Vagina (tissue), 2 donors: ENCODE results near the gene ARAF.

ENCODE experiments used
- POLR2A ChIP-seq, 2 donors: fragments of 450-650 bp; IDR thresholded peaks; one replicate each; pipeline ENCODE4 v1.6.1; 2017; ENCODE audit warnings: antibody characterized with exemption in 2 of 2, mild to moderate bottlenecking in 2 of 2, moderate library complexity in 2 of 2
- POLR2AphosphoS5 ChIP-seq, 2 donors: sonication (generic); formaldehyde crosslinking; IDR thresholded peaks; one replicate each; pipeline ENCODE4 v1.9.0; 2017; ENCODE audit warnings: antibody characterized with exemption in 2 of 2, mild to moderate bottlenecking in 2 of 2, low read depth in 1 of 2; ENCODE audit not compliant: insufficient read depth in 1 of 2
- TF ChIP-seq, protein P1 (sequence below), 3 experiments: fragments of 450-650 bp in 2 of 3; fragments of 200-600 bp in 1 of 3; sonication (generic) in 1 of 3; IDR thresholded peaks; one replicate each; pipeline ENCODE4 v1.5.1; 2017 to 2019; ENCODE audit warnings: antibody characterized with exemption in 3 of 3, mild to moderate bottlenecking in 2 of 3, moderate library complexity in 2 of 3

GRCh38 chrX:47593522-47593921, 32.5 kb downstream of the ARAF start:
- TF ChIP-seq, protein P1, sequence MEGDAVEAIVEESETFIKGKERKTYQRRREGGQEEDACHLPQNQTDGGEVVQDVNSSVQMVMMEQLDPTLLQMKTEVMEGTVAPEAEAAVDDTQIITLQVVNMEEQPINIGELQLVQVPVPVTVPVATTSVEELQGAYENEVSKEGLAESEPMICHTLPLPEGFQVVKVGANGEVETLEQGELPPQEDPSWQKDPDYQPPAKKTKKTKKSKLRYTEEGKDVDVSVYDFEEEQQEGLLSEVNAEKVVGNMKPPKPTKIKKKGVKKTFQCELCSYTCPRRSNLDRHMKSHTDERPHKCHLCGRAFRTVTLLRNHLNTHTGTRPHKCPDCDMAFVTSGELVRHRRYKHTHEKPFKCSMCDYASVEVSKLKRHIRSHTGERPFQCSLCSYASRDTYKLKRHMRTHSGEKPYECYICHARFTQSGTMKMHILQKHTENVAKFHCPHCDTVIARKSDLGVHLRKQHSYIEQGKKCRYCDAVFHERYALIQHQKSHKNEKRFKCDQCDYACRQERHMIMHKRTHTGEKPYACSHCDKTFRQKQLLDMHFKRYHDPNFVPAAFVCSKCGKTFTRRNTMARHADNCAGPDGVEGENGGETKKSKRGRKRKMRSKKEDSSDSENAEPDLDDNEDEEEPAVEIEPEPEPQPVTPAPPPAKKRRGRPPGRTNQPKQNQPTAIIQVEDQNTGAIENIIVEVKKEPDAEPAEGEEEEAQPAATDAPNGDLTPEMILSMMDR (IDR thresholded peaks at IDR 0.05), result no peak
- no peak for TF ChIP-seq POLR2A (IDR thresholded peaks at IDR 0.05)
- TF ChIP-seq POLR2AphosphoS5 (IDR thresholded peaks at IDR 0.05; ENCODE audit: insufficient read depth in 1 of 2, low read depth in 1 of 2), result no peak
